HFFc6 (cell line): ENCODE results near the gene CCT3. TPM values are rescaled to one million over a fixed set of nuclear protein-coding genes. Genes with fewer than 3 reads are reported as not detected.
A peak's percentile ranks its signal among the peaks of the same experiment; 100 is the strongest.

Source experiments
- DNase-seq: peaks from one replicate; pipeline ENCODE4 v3.0.0-alpha.2; 2018
- H3K27ac Mint-ChIP-seq: 2 replicates; pipeline ENCODE4 v1.8.0; 2020; ENCODE audit warnings: mild to moderate bottlenecking, mixed read lengths
- H3K27me3 Mint-ChIP-seq: 2 replicates; pipeline ENCODE4 v1.8.0; 2021; ENCODE audit warnings: mild to moderate bottlenecking, moderate library complexity, mixed read lengths; ENCODE audit not compliant: insufficient read depth
- H3K36me3 Mint-ChIP-seq: 2 replicates; pipeline ENCODE4 v1.8.0; 2021; ENCODE audit warnings: low read depth, mixed read lengths
- H3K4me1 Mint-ChIP-seq: 2 replicates; pipeline ENCODE4 v1.8.0; 2020; ENCODE audit warnings: low read depth, mixed read lengths
- H3K4me3 Mint-ChIP-seq: 2 replicates; pipeline ENCODE4 v1.8.0; 2020; ENCODE audit warnings: mild to moderate bottlenecking, moderate library complexity, mixed read lengths
- H3K9me3 Mint-ChIP-seq: 2 replicates; pipeline ENCODE4 v1.8.0; 2020; ENCODE audit warnings: mild to moderate bottlenecking, mixed read lengths
- CTCF ChIP-seq: fragments of 200-600 bp; sonication (generic); IDR thresholded peaks from 2 replicates; pipeline ENCODE4 v1.5.0; 2021; ENCODE audit warnings: antibody characterized with exemption, mild to moderate bottlenecking
- total RNA-seq, 6 experiments: library from RNA; stranded (reverse); fragmentation: NEBNext Ultra II Directional; extraction: Animal tissue kit (Norgen Biotek cat#: 25700); gene quantifications; 2 replicates in 1 of 6; 3 replicates in 5 of 6; pipeline ENCODE4 v1.2.3, GENCODE V29; 2021

CCT3 gene
- total RNA-seq, 6 experiments from 2014 or later, result 306 to 382 (median 317) TPM

GRCh38 chr1:156279837-156280236, 58.3 kb downstream of the CCT3 start:
- H3K27ac Mint-ChIP-seq, result peak overlapping the region; percentile 54; the same call in 1 of the 2 replicates
- no peak for DNase-seq
- peaks cover 6% of the 10 kb centered on the region for H3K27me3 Mint-ChIP-seq
- TF ChIP-seq CTCF, result no peak
- H3K4me3 Mint-ChIP-seq, result no peak overlapping the region
- peaks cover 37% of the 10 kb centered on the region for H3K4me1 Mint-ChIP-seq
- H3K9me3 Mint-ChIP-seq, result no peaks in the 10 kb centered on the region
- peaks cover 23% of the 10 kb centered on the region for H3K36me3 Mint-ChIP-seq

- Mint-ChIP-seq H3K4me3 (no peak overlapping the region), H3K27ac (no peak overlapping the region), H3K9me3 (no peaks in the 10 kb centered on the region), H3K4me1 (peaks cover 20% of the 10 kb centered on the region), H3K27me3 (0 out of 2 replicates have a peak, but pooled peaks cover 1% of the 10 kb centered on the region), H3K36me3 (peaks cover 42% of the 10 kb centered on the region)
- no peak for TF ChIP-seq CTCF
- no peak for DNase-seq
Observed at GRCh38 chr1:156276966-156277381, 61.1 kb downstream of the CCT3 start.

- Mint-ChIP-seq H3K27me3 (0 out of 2 replicates have a peak, but pooled peaks cover 1% of the 10 kb centered on the region), H3K36me3 (peaks cover 45% of the 10 kb centered on the region), H3K27ac (no peak overlapping the region), H3K4me1 (peaks cover 17% of the 10 kb centered on the region), H3K4me3 (no peak overlapping the region), H3K9me3 (no peaks in the 10 kb centered on the region)
- DNase-seq, result no peak
- no peak for TF ChIP-seq CTCF
Observed at GRCh38 chr1:156276532-156276931, 61.6 kb downstream of the CCT3 start.

GRCh38 chr1:156270314-156270713, 67.8 kb downstream of the CCT3 start:
- no peak for TF ChIP-seq CTCF
- H3K4me1 Mint-ChIP-seq, result peaks cover 15% of the 10 kb centered on the region
- no peak for DNase-seq
- no peak overlapping the region; the same call in 1 of the 2 replicates for H3K27ac Mint-ChIP-seq
- H3K4me3 Mint-ChIP-seq, result no peak overlapping the region
- peaks cover 62% of the 10 kb centered on the region for H3K36me3 Mint-ChIP-seq
- H3K27me3 Mint-ChIP-seq, result peaks cover 1% of the 10 kb centered on the region; the same call in 1 of the 2 replicates
- H3K9me3 Mint-ChIP-seq, result no peaks in the 10 kb centered on the region

GRCh38 chr1:156268336-156268735, 69.8 kb downstream of the CCT3 start:
- no peak overlapping the region for H3K27ac Mint-ChIP-seq
- peaks cover 28% of the 10 kb centered on the region for H3K4me1 Mint-ChIP-seq
- TF ChIP-seq CTCF, result no peak
- H3K36me3 Mint-ChIP-seq, result peaks cover 66% of the 10 kb centered on the region
- no peaks in the 10 kb centered on the region for H3K9me3 Mint-ChIP-seq
- peaks cover 1% of the 10 kb centered on the region; the same call in 1 of the 2 replicates for H3K27me3 Mint-ChIP-seq
- no peak for DNase-seq
- H3K4me3 Mint-ChIP-seq, result no peak overlapping the region

- no peak overlapping the region for H3K27ac Mint-ChIP-seq
- H3K4me3 Mint-ChIP-seq, result no peak overlapping the region
- H3K9me3 Mint-ChIP-seq, result no peaks in the 10 kb centered on the region
Observed at GRCh38 chr1:156266051-156266450, 72.0 kb downstream of the CCT3 start.

More at GRCh38 chr1:156266051-156266450, 72.0 kb downstream of the CCT3 start:
- no peaks in the 10 kb centered on the region; the same call in 1 of the 2 replicates for H3K27me3 Mint-ChIP-seq
- H3K4me1 Mint-ChIP-seq, result peaks cover 41% of the 10 kb centered on the region
- peaks cover 61% of the 10 kb centered on the region for H3K36me3 Mint-ChIP-seq
- no peak for DNase-seq
- no peak for TF ChIP-seq CTCF
